Peyer's patch (tissue), 4 donors: Measurements from ENCODE around the gene ROBO1. TPM values are rescaled to one million over a fixed set of nuclear protein-coding genes. Genes with fewer than 3 reads are reported as not detected.

ENCODE experiments used
- DNase-seq, 3 donors: peaks; one replicate each; pipeline ENCODE4 v3.0.0-alpha.2; 2017 to 2019
- H3K27ac ChIP-seq, 4 donors: fragments of 200-600 bp; sonication (generic); one replicate each; pipeline ENCODE4 v1.5.1; 2016 to 2019
- H3K27me3 ChIP-seq, 2 donors: fragments of 200-600 bp; sonication (generic); one replicate each; pipeline ENCODE4 v1.5.1; 2019
- H3K36me3 ChIP-seq, 3 donors: fragments of 200-600 bp; sonication (generic); one replicate each; pipeline ENCODE4 v1.5.1; 2016 to 2019
- H3K4me1 ChIP-seq, 4 donors: fragments of 200-600 bp; sonication (generic); one replicate each; pipeline ENCODE4 v1.5.1; 2016 to 2019
- H3K4me3 ChIP-seq, 4 donors: fragments of 200-600 bp; sonication (generic); 1 replicate in 3 of 4; 2 replicates in 1 of 4; pipeline ENCODE4 v1.5.1; 2016 to 2019; ENCODE audit warnings: mild to moderate bottlenecking in 1 of 4
- H3K9me3 ChIP-seq, 4 donors: fragments of 200-600 bp; sonication (generic); one replicate each; pipeline ENCODE4 v1.5.1; 2016 to 2019; ENCODE audit warnings: mild to moderate bottlenecking in 1 of 4
- POLR2A ChIP-seq, 2 donors: fragments of 450-650 bp; IDR thresholded peaks; one replicate each; pipeline ENCODE4 v1.5.1; 2017; ENCODE audit warnings: antibody characterized with exemption in 2 of 2, mild to moderate bottlenecking in 2 of 2, moderate library complexity in 2 of 2
- total RNA-seq, 4 donors: library from RNA; depleted of rRNA; stranded (reverse); fragments of >200 nt; gene quantifications; one replicate each; pipeline ENCODE4 v1.1.0, GENCODE V29; 2016
- TF ChIP-seq, protein P1 (sequence below), 6 experiments: fragments of 450-650 bp in 4 of 6; fragments of 200-600 bp in 2 of 6; sonication (generic) in 1 of 6; IDR thresholded peaks; one replicate each; pipeline ENCODE4 v1.5.1; 2017 to 2019; ENCODE audit warnings: antibody characterized with exemption in 6 of 6, mild to moderate bottlenecking in 3 of 6, moderate library complexity in 1 of 6

Gene ROBO1
- total RNA-seq, 4 donors from 2014 or later = 9.5 to 41.3 (median 24.2) TPM

DNA sequence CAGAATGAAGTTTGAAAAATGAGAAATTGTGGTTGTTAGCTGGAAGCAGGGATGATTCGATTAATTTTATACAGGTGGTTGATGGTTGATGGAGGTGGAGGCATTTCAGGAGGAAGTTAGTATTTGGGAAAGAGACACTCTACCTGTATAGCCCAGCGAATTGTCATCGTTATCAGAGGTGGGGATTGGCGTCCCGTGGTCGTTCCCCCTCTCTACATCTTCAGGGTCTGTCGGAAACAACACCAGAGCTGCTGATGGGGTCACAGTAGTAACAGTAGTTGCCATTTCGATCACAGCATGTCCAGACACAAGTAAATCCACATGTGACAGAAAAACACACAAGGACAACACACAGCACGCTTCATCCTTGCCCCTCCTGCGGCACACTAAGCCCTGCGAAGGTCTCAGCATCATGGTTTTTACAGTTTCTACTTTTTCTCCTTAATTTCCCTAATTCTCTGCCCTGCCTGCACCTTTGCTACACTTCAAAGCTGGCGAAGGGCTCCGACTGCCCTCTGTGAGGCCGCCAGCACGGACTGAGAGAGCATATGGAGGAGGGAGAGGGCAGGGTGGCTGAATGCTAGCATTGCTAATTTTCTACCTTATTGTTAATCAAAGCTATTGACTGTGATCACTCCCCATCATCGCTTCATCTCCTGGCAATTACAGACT is 642.3 kb downstream of the ROBO1 start:
- Histone ChIP-seq H3K9me3 (no peaks in the 10 kb centered on the region), H3K4me3 (no peak overlapping the region), H3K36me3 (no peaks in the 10 kb centered on the region), H3K4me1 (no peaks in the 10 kb centered on the region), H3K27me3 (no peaks in the 10 kb centered on the region), H3K27ac (no peak overlapping the region)
- TF ChIP-seq, protein P1, sequence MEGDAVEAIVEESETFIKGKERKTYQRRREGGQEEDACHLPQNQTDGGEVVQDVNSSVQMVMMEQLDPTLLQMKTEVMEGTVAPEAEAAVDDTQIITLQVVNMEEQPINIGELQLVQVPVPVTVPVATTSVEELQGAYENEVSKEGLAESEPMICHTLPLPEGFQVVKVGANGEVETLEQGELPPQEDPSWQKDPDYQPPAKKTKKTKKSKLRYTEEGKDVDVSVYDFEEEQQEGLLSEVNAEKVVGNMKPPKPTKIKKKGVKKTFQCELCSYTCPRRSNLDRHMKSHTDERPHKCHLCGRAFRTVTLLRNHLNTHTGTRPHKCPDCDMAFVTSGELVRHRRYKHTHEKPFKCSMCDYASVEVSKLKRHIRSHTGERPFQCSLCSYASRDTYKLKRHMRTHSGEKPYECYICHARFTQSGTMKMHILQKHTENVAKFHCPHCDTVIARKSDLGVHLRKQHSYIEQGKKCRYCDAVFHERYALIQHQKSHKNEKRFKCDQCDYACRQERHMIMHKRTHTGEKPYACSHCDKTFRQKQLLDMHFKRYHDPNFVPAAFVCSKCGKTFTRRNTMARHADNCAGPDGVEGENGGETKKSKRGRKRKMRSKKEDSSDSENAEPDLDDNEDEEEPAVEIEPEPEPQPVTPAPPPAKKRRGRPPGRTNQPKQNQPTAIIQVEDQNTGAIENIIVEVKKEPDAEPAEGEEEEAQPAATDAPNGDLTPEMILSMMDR (IDR thresholded peaks at IDR 0.05) = no peak
- no peak for TF ChIP-seq POLR2A (IDR thresholded peaks at IDR 0.05)
- no peak for DNase-seq

- Histone ChIP-seq H3K27ac (no peak overlapping the region), H3K27me3 (no peaks in the 10 kb centered on the region), H3K9me3 (no peaks in the 10 kb centered on the region), H3K36me3 (no peaks in the 10 kb centered on the region), H3K4me3 (no peak overlapping the region), H3K4me1 (peaks cover 0 to 6% (median 0%) of the 10 kb centered on the region in 4 donors)
- no peak for DNase-seq
- TF ChIP-seq POLR2A (IDR thresholded peaks at IDR 0.05) = no peak
- TF ChIP-seq, protein P1 (IDR thresholded peaks at IDR 0.05) = no peak
Observed at GRCh38 chr3:79115458-79115857, 652.3 kb downstream of the ROBO1 start.

DNA sequence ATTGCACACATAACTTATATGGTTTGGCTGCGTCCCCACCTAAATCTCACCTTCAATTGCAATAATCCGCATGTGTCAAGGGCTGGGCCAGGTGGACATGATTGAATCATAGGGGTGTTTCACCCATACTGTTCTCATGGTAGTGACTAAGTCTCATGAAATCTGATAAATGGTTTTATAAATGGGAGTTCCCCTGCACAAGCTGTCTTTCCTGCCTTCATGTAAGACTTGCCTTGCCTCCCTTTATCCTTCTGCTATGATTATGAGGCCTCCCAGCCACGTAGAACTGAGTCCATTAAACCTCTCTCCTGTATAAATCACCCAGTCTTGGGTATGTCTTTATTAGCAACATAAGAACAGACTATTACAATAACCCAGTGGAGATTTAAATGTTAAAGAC is 653.9 kb downstream of the ROBO1 start:
- peak in 1 of 3 donors; percentile 69 for DNase-seq
- TF ChIP-seq, protein P1 (IDR thresholded peaks at IDR 0.05) = no peak
- no peak for TF ChIP-seq POLR2A (IDR thresholded peaks at IDR 0.05)

GRCh38 chr3:79111375-79112052 is 656.3 kb downstream of the ROBO1 start:
- Histone ChIP-seq H3K27me3 (no peaks in the 10 kb centered on the region), H3K4me3 (no peak overlapping the region), H3K36me3 (no peaks in the 10 kb centered on the region), H3K9me3 (no peaks in the 10 kb centered on the region), H3K27ac (peak overlapping the region in 1 of 4 donors; percentile 38), H3K4me1 (peaks cover 0 to 6% (median 0%) of the 10 kb centered on the region in 4 donors)
- TF ChIP-seq, protein P1 (IDR thresholded peaks at IDR 0.05) = no peak
- TF ChIP-seq POLR2A (IDR thresholded peaks at IDR 0.05) = no peak
- DNase-seq = peak in 1 of 3 donors; percentile 50

More for the DNA sequence above, 653.9 kb downstream of the ROBO1 start:
- Histone ChIP-seq H3K27me3 (no peaks in the 10 kb centered on the region), H3K9me3 (no peaks in the 10 kb centered on the region), H3K27ac (peak overlapping the region in 1 of 4 donors; percentile 69), H3K4me3 (no peak overlapping the region), H3K36me3 (no peaks in the 10 kb centered on the region), H3K4me1 (peaks cover 0 to 6% (median 0%) of the 10 kb centered on the region in 4 donors)

GRCh38 chr3:79109754-79110153 is 658.0 kb downstream of the ROBO1 start:
- Histone ChIP-seq H3K36me3 (no peaks in the 10 kb centered on the region), H3K4me1 (peaks cover 0 to 6% (median 0%) of the 10 kb centered on the region in 4 donors), H3K27ac (no peak overlapping the region), H3K4me3 (no peak overlapping the region), H3K9me3 (no peaks in the 10 kb centered on the region), H3K27me3 (no peaks in the 10 kb centered on the region)
- TF ChIP-seq POLR2A (IDR thresholded peaks at IDR 0.05) = no peak
- TF ChIP-seq, protein P1 (IDR thresholded peaks at IDR 0.05) = no peak
- DNase-seq = no peak
